SJSA1 (cell line): ENCODE results near the gene C3orf80. TPM values are rescaled to one million over a fixed set of nuclear protein-coding genes. Genes with fewer than 3 reads are reported as not detected.

Experiments used
- total RNA-seq: library from RNA; depleted of rRNA; stranded (reverse); fragments of >200 nt; shearing (Covaris generic); gene quantifications from 2 replicates; pipeline ENCODE4 v1.2.3, GENCODE V29; 2014; rRNA removed

Gene C3orf80
- total RNA-seq, 1 experiment from 2014 or later, result not detected

Other genes starting within 250 kb of the C3orf80 start
- 0.09 and 5.5 TPM in 2 replicates for gene IL12A, start 236.6 kb upstream of the C3orf80 start, total RNA-seq
- gene IFT80, start 173.8 kb downstream of the C3orf80 start, total RNA-seq, result 26.9 and 30.5 TPM in 2 replicates
- 125 and 198 TPM in 2 replicates for gene SMC4, start 174.2 kb downstream of the C3orf80 start, total RNA-seq
- gene TRIM59, start 224.4 kb downstream of the C3orf80 start, total RNA-seq, result 99.9 and 119 TPM in 2 replicates